LHCN-M2 (cell line): ENCODE results near the gene PTPRN2. TPM values are rescaled to one million over a fixed set of nuclear protein-coding genes. Genes with fewer than 3 reads are reported as not detected.

Source experiments
- DNase-seq: peaks from one replicate; pipeline ENCODE4 v3.0.0-alpha.2; 2012; ENCODE audit warnings: low read depth
- total RNA-seq: library from RNA; depleted of rRNA; stranded (reverse); fragments of >200 nt; gene quantifications from 2 replicates; pipeline ENCODE4 v1.2.3, GENCODE V29; 2014

The PTPRN2 gene
- total RNA-seq, 1 experiment from 2014 or later: 0.11 TPM

GRCh38 chr7:157767506-157768197 is 820.0 kb downstream of the PTPRN2 start:
- no peak for DNase-seq

- DNase-seq: no peak
Measured at GRCh38 chr7:157766098-157766497, 821.5 kb downstream of the PTPRN2 start.

GRCh38 chr7:157764946-157765537 is 822.6 kb downstream of the PTPRN2 start:
- DNase-seq: no peak

GRCh38 chr7:157764193-157764592 is 823.4 kb downstream of the PTPRN2 start:
- no peak for DNase-seq

- no peak for DNase-seq
Measured at GRCh38 chr7:157763279-157764000, 824.2 kb downstream of the PTPRN2 start.

- DNase-seq: no peak
Measured at GRCh38 chr7:157762824-157763223, 824.8 kb downstream of the PTPRN2 start.

- no peak for DNase-seq
Measured at GRCh38 chr7:157760004-157760730, 827.5 kb downstream of the PTPRN2 start.

GRCh38 chr7:157759246-157759805 is 828.3 kb downstream of the PTPRN2 start:
- DNase-seq: no peak

GRCh38 chr7:157758468-157759245 is 829.0 kb downstream of the PTPRN2 start:
- no peak for DNase-seq

- no peak for DNase-seq
Measured at GRCh38 chr7:157757776-157758467, 829.7 kb downstream of the PTPRN2 start.

- no peak for DNase-seq
Measured at GRCh38 chr7:157757211-157757610, 830.4 kb downstream of the PTPRN2 start.

GRCh38 chr7:157755741-157756140 is 831.9 kb downstream of the PTPRN2 start:
- DNase-seq: no peak

GRCh38 chr7:157754416-157754790 is 833.2 kb downstream of the PTPRN2 start:
- no peak for DNase-seq

GRCh38 chr7:157753713-157754415 is 833.8 kb downstream of the PTPRN2 start:
- no peak for DNase-seq

GRCh38 chr7:157752832-157753291 is 834.8 kb downstream of the PTPRN2 start:
- no peak for DNase-seq

GRCh38 chr7:157751951-157752673 is 835.5 kb downstream of the PTPRN2 start:
- DNase-seq: no peak

- DNase-seq: no peak
Measured at GRCh38 chr7:157751406-157751805, 836.2 kb downstream of the PTPRN2 start.

GRCh38 chr7:157750291-157750690 is 837.3 kb downstream of the PTPRN2 start:
- DNase-seq: no peak
